Ectodermal cell (in vitro differentiated cells): ENCODE results near the gene CORIN.

Source experiments
- H3K27ac ChIP-seq: 2 replicates; pipeline ENCODE4 v1.7.0; 2013; ENCODE audit warnings: mild to moderate bottlenecking, low read depth, low read length; ENCODE audit not compliant: insufficient read depth, poor library complexity, severe bottlenecking
- H3K27me3 ChIP-seq: 2 replicates; pipeline ENCODE4 v1.7.0; 2013; ENCODE audit warnings: mild to moderate bottlenecking, low read length; ENCODE audit not compliant: insufficient read depth, control insufficient read depth, poor library complexity, severe bottlenecking
- H3K36me3 ChIP-seq: one replicate; pipeline ENCODE4 v1.7.0; 2013; ENCODE audit warnings: low read length; ENCODE audit not compliant: control insufficient read depth, insufficient read depth
- H3K4me1 ChIP-seq: one replicate; pipeline ENCODE4 v1.7.0; 2013; ENCODE audit warnings: low read length; ENCODE audit not compliant: control insufficient read depth, insufficient read depth
- H3K4me3 ChIP-seq: 2 replicates; pipeline ENCODE4 v1.7.0; 2013; ENCODE audit warnings: low read depth, low read length, control low read depth; ENCODE audit not compliant: insufficient read depth
- H3K9me3 ChIP-seq: 2 replicates; pipeline ENCODE4 v1.7.0; 2013; ENCODE audit warnings: mild to moderate bottlenecking, low read length, moderate library complexity; ENCODE audit not compliant: control insufficient read depth
- WGBS, 2 experiments: methylation state at CpG; one replicate each; pipeline ENCODE4 v1.1.7; 2013; ENCODE audit warnings: missing lambda C conversion rate in 2 of 2; 5-methylcytosine and 5-hydroxymethylcytosine counted together

Gene CORIN

GRCh38 chr4:47652092-47652491 is 185.8 kb downstream of the CORIN start:
- Histone ChIP-seq H3K9me3 (no peaks in the 10 kb centered on the region), H3K27ac (no peak overlapping the region), H3K4me3 (no peak overlapping the region), H3K36me3 (no peaks in the 10 kb centered on the region), H3K4me1 (no peaks in the 10 kb centered on the region), H3K27me3 (no peaks in the 10 kb centered on the region)
- WGBS, 2 experiments = 91 to 97% methylated on average over 2 of the region's 2 CpGs

GRCh38 chr4:47651231-47651630 is 186.6 kb downstream of the CORIN start:
- H3K27me3 ChIP-seq = no peaks in the 10 kb centered on the region
- H3K27ac ChIP-seq = no peak overlapping the region
- H3K4me1 ChIP-seq = no peaks in the 10 kb centered on the region
- H3K4me3 ChIP-seq = no peak overlapping the region
- WGBS, 2 experiments = 70 to 87% methylated on average over 2 to 3 of the region's 3 CpGs
- no peaks in the 10 kb centered on the region for H3K9me3 ChIP-seq
- H3K36me3 ChIP-seq = no peaks in the 10 kb centered on the region

- WGBS, 2 experiments = 87 to 92% methylated on average over 2 of the region's 2 CpGs
- H3K27ac ChIP-seq = no peak overlapping the region
- no peaks in the 10 kb centered on the region for H3K4me1 ChIP-seq
- no peaks in the 10 kb centered on the region for H3K9me3 ChIP-seq
- H3K36me3 ChIP-seq = no peaks in the 10 kb centered on the region
- no peaks in the 10 kb centered on the region for H3K27me3 ChIP-seq
- H3K4me3 ChIP-seq = no peak overlapping the region
These were observed 187.2 kb downstream of the CORIN start for GRCh38 chr4:47650584-47651130.

- no peak overlapping the region for H3K27ac ChIP-seq
- no peaks in the 10 kb centered on the region for H3K27me3 ChIP-seq
- H3K9me3 ChIP-seq = no peaks in the 10 kb centered on the region
- no peaks in the 10 kb centered on the region for H3K4me1 ChIP-seq
- no peaks in the 10 kb centered on the region for H3K36me3 ChIP-seq
- 95 to 97% methylated on average over 3 of the region's 3 CpGs for WGBS, 2 experiments
- no peak overlapping the region for H3K4me3 ChIP-seq
These were observed 190.3 kb downstream of the CORIN start for GRCh38 chr4:47647544-47647943.

- Histone ChIP-seq H3K27ac (no peak overlapping the region), H3K27me3 (no peaks in the 10 kb centered on the region), H3K4me1 (no peaks in the 10 kb centered on the region), H3K9me3 (no peaks in the 10 kb centered on the region), H3K4me3 (no peak overlapping the region), H3K36me3 (no peaks in the 10 kb centered on the region)
- WGBS, 2 experiments = 94 to 100% methylated on average over 2 to 3 of the region's 3 CpGs
These were observed 190.8 kb downstream of the CORIN start for GRCh38 chr4:47647029-47647428.

- H3K4me1 ChIP-seq = no peaks in the 10 kb centered on the region
- H3K4me3 ChIP-seq = no peak overlapping the region
- WGBS, 2 experiments = 91 to 94% methylated on average over 3 of the region's 3 CpGs
- no peaks in the 10 kb centered on the region for H3K27me3 ChIP-seq
- no peaks in the 10 kb centered on the region for H3K9me3 ChIP-seq
- H3K36me3 ChIP-seq = no peaks in the 10 kb centered on the region
- no peak overlapping the region for H3K27ac ChIP-seq
These were observed 191.5 kb downstream of the CORIN start for GRCh38 chr4:47646372-47646771.

GRCh38 chr4:47643845-47644244 is 194.0 kb downstream of the CORIN start:
- no peaks in the 10 kb centered on the region for H3K4me1 ChIP-seq
- WGBS, 2 experiments = 79 to 84% methylated on average over 6 of the region's 6 CpGs
- no peaks in the 10 kb centered on the region for H3K27me3 ChIP-seq
- no peaks in the 10 kb centered on the region for H3K9me3 ChIP-seq
- no peak overlapping the region for H3K4me3 ChIP-seq
- no peaks in the 10 kb centered on the region for H3K36me3 ChIP-seq
- H3K27ac ChIP-seq = no peak overlapping the region

- Histone ChIP-seq H3K4me3 (no peak overlapping the region), H3K4me1 (no peaks in the 10 kb centered on the region), H3K27ac (no peak overlapping the region), H3K9me3 (no peaks in the 10 kb centered on the region), H3K36me3 (no peaks in the 10 kb centered on the region), H3K27me3 (no peaks in the 10 kb centered on the region)
- 86 to 87% methylated on average over 6 of the region's 7 CpGs for WGBS, 2 experiments
These were observed 194.7 kb downstream of the CORIN start for GRCh38 chr4:47642985-47643760.

GRCh38 chr4:47642191-47642830 is 195.6 kb downstream of the CORIN start:
- Histone ChIP-seq H3K4me3 (no peak overlapping the region), H3K27ac (no peak overlapping the region), H3K36me3 (no peaks in the 10 kb centered on the region), H3K27me3 (no peaks in the 10 kb centered on the region), H3K9me3 (no peaks in the 10 kb centered on the region), H3K4me1 (no peaks in the 10 kb centered on the region)
- 94 to 100% methylated on average over 3 to 5 of the region's 6 CpGs for WGBS, 2 experiments

GRCh38 chr4:47641755-47642154 is 196.1 kb downstream of the CORIN start:
- Histone ChIP-seq H3K36me3 (no peaks in the 10 kb centered on the region), H3K4me1 (no peaks in the 10 kb centered on the region), H3K27me3 (no peaks in the 10 kb centered on the region), H3K4me3 (no peak overlapping the region), H3K27ac (no peak overlapping the region), H3K9me3 (no peaks in the 10 kb centered on the region)
- 91 to 96% methylated on average over 1 of the region's 1 CpG for WGBS, 2 experiments
